Ovary (tissue), 3 donors: ENCODE data around the gene IL6R.

Source experiments
- CTCF ChIP-seq, 3 donors: fragments of 450-650 bp in 2 of 3; fragments of 200-600 bp in 1 of 3; IDR thresholded peaks; one replicate each; pipeline versions ENCODE4 v1.5.1 to v1.8.0; 2016 to 2022; ENCODE audit warnings: antibody characterized with exemption in 3 of 3, mild to moderate bottlenecking in 1 of 3
- POLR2A ChIP-seq: fragments of 450-650 bp; IDR thresholded peaks from one replicate; pipeline ENCODE4 v1.6.1; 2017; ENCODE audit warnings: antibody characterized with exemption, mild to moderate bottlenecking, moderate library complexity
- donor health status: DM: no; HTN: no; CAD: no.

- TF ChIP-seq POLR2A: no peak
- no peak for TF ChIP-seq CTCF (IDR thresholded peaks at IDR 0.05)
Measured at GRCh38 chr1:154411525-154411924, 6.4 kb downstream of the IL6R start.
